HUDEP-2 (cell line): ENCODE data around the gene KMT2D.
"Not testable (repeated sequence)": the region's sequence is repeated elsewhere in the genome, so short reads cannot be mapped to it uniquely, and the experiment has no call there.

Experiments
- DNase-seq, 76 experiments: peaks; one replicate each; lab custom pipeline; 2025; ENCODE audit not compliant: unreplicated experiment in 76 of 76; lab: John Stamatoyannopoulos, UW

Gene KMT2D

GRCh38 chr12:49088932-49089330, 28.3 kb upstream of the KMT2D start:
- no peak for DNase-seq

- DNase-seq = peak in 75 of 76 experiments; percentile 25 to 92 (median 82)
Measured at GRCh38 chr12:49088150-49088931, 27.7 kb upstream of the KMT2D start.

GRCh38 chr12:49086116-49086515, 25.5 kb upstream of the KMT2D start:
- no peak for DNase-seq

GRCh38 chr12:49084438-49084837, 23.8 kb upstream of the KMT2D start:
- DNase-seq = no peak

- DNase-seq = no peak
Measured at GRCh38 chr12:49079793-49080192, 19.2 kb upstream of the KMT2D start.

- DNase-seq = no peak
Measured at GRCh38 chr12:49070971-49071370, 10.4 kb upstream of the KMT2D start.

GRCh38 chr12:49069507-49070346, 9.1 kb upstream of the KMT2D start, which contains the start of gene RHEBL1:
TSS of gene RHEBL1 (minus strand) at chr12:49069979. CDS start at chr12:49069785, 194 bp downstream.
- peak in 75 of 76 experiments; percentile 53 to 99 (median 97) for DNase-seq

- DNase-seq = no peak
Measured at GRCh38 chr12:49068879-49069506, 8.4 kb upstream of the KMT2D start.

- DNase-seq = no peak
Measured at GRCh38 chr12:49066120-49066519, 5.5 kb upstream of the KMT2D start.

GRCh38 chr12:49064767-49065152, 4.2 kb upstream of the KMT2D start:
- DNase-seq = no peak

- not testable (repeated sequence) for DNase-seq
Measured at GRCh38 chr12:49061916-49062315, 1.3 kb upstream of the KMT2D start.

GRCh38 chr12:49061157-49061650, 610 bp upstream of the KMT2D start:
- DNase-seq = peak in 1 of 76 experiments; percentile 26

- peak in 5 of 76 experiments; percentile 2 to 46 (median 8) for DNase-seq
Measured at GRCh38 chr12:49059299-49060171, 1.1 kb downstream of the KMT2D start.

- no peak for DNase-seq
Measured at GRCh38 chr12:49059045-49059298, 1.6 kb downstream of the KMT2D start.

- peak in 1 of 76 experiments; percentile 3 for DNase-seq
Measured at GRCh38 chr12:49058366-49059044, 2.1 kb downstream of the KMT2D start.

GRCh38 chr12:49057888-49058287, 2.7 kb downstream of the KMT2D start:
- peak in 1 of 76 experiments; percentile 2 for DNase-seq

- peak in 65 of 76 experiments; percentile 3 to 80 (median 41) for DNase-seq
Measured at GRCh38 chr12:49055978-49056754, 4.4 kb downstream of the KMT2D start.

GRCh38 chr12:49055092-49055491, 5.5 kb downstream of the KMT2D start:
- no peak for DNase-seq

GRCh38 chr12:49054524-49054923, 6.1 kb downstream of the KMT2D start:
- DNase-seq = no peak
